RWPE1 (cell line): ENCODE data around the gene SLC19A1.

Experiments used
- CTCF ChIA-PET: fragments of 350-600 bp; sonication (Branson Sonifier 250); formaldehyde crosslinking; extraction: SDS; loops from one replicate; lab custom pipeline; 2021; lab: Yijun Ruan, JAX
- POLR2A ChIA-PET: fragments of 400-600 bp; formaldehyde crosslinking; extraction: SDS; loops from one replicate; lab custom pipeline; 2020; ENCODE audit warnings: antibody characterized with exemption; ENCODE audit not compliant: low non-redundant PET; lab: Yijun Ruan, JAX
- DNase-seq: peaks from one replicate; pipeline ENCODE4 v3.0.0; 2012; ENCODE audit warnings: low spot score
- H3K27ac ChIP-seq: fragments of 450-650 bp; 2 replicates; pipeline ENCODE4 v1.5.1; 2017
- CTCF ChIP-seq: fragments of 450-650 bp; conservative IDR thresholded peaks from 2 replicates; pipeline ENCODE4 v1.5.1; 2017; ENCODE audit warnings: low read depth, mild to moderate bottlenecking

The SLC19A1 gene

DNA sequence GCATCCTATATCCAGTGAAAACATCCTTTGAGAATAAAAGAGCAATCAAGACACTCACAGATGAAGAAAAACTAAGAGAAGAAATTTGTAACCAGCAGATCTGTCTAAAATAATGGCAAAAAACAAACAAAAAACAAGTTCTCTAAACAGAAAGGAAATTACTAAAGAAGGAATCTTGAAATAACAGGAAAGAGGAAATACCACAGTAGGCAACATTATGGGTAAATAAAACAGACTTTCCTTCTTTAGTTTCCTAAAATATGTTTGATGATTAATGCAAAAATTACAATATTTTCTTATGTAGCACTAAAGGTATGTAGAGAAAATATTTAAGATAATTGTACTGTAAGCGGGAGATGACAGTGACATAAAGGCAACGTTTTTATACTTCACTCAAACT, 23.5 kb downstream of the SLC19A1 start:
- DNase-seq: no peak
- POLR2A ChIA-PET: no interaction called here
- no peak overlapping the region for H3K27ac ChIP-seq
- CTCF ChIA-PET: interaction anchor here (1.2 kb wide), 1 partner anchor 27 kb away, joined by 3 read pairs; no protein-coding TSS in a partner anchor
- no peak for TF ChIP-seq CTCF

- ChIA-PET CTCF (interaction anchor here (0.6 kb wide), 1 partner anchor 231 kb away, joined by 3 read pairs; no protein-coding TSS in a partner anchor), POLR2A (no interaction called here)
- H3K27ac ChIP-seq: peak overlapping the region; percentile 32
- no peak for TF ChIP-seq CTCF
- no peak for DNase-seq
These were observed 24.8 kb downstream of the SLC19A1 start for GRCh38 chr21:45517249-45518065.

- POLR2A ChIA-PET: no interaction called here
- CTCF ChIA-PET: no interaction called here
These were observed 25.5 kb downstream of the SLC19A1 start for GRCh38 chr21:45516671-45517151.

GRCh38 chr21:45516071-45516670, 26.1 kb downstream of the SLC19A1 start:
- no peak overlapping the region for H3K27ac ChIP-seq
- TF ChIP-seq CTCF: no peak
- CTCF ChIA-PET: no interaction called here
- POLR2A ChIA-PET: no interaction called here
- no peak for DNase-seq

More at GRCh38 chr21:45516671-45517151, 25.5 kb downstream of the SLC19A1 start:
- DNase-seq: no peak
- H3K27ac ChIP-seq: peak overlapping the region; percentile 32; the same call in 1 of the 2 replicates
- no peak for TF ChIP-seq CTCF

GRCh38 chr21:45515241-45516061, 26.8 kb downstream of the SLC19A1 start:
- ChIA-PET POLR2A (no interaction called here), CTCF (no interaction called here)
- no peak overlapping the region for H3K27ac ChIP-seq
- DNase-seq: no peak
- TF ChIP-seq CTCF: no peak
